Stimulated activated CD8-positive, alpha-beta memory T cell treated with anti-CD3 and anti-CD28 coated beads, Interleukin-2, amount 100 ng/mL, for 48 hours (primary cell): Measurements from ENCODE around the gene CLDN5.
"Not testable (repeated sequence)": the region's sequence is repeated elsewhere in the genome, so short reads cannot be mapped to it uniquely, and the experiment has no call there.

Source experiments
- DNase-seq, 2 donors: peaks; one replicate each; pipeline ENCODE4 v3.0.0-alpha.2; 2020; ENCODE audit warnings: low read depth in 2 of 2

The CLDN5 gene

GRCh38 chr22:19548427-19548826 lies 24.2 kb upstream of the CLDN5 start:
- not testable (repeated sequence) for DNase-seq

GRCh38 chr22:19547620-19548019 lies 23.4 kb upstream of the CLDN5 start:
- no peak for DNase-seq

GRCh38 chr22:19546680-19547079 lies 22.5 kb upstream of the CLDN5 start:
- no peak for DNase-seq

DNA sequence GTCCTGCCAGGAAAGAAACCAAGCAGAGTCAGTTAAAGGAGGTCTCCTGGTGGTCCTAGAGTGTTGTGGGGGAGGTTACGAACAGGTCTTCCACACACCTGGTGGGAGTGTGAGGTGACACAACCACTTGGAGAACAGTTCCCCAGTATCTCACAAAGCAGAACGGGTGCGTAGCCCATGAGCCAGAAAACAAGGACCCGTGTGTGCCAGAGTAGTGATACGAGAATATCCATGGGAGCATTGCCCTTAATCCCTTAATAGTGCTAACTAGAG lies 21.7 kb upstream of the CLDN5 start:
- DNase-seq = no peak

- DNase-seq = no peak
Observed at GRCh38 chr22:19543970-19544708, 19.9 kb upstream of the CLDN5 start.

GRCh38 chr22:19540394-19540793 lies 16.2 kb upstream of the CLDN5 start:
- DNase-seq = no peak

- DNase-seq = no peak
Observed at GRCh38 chr22:19537941-19538488, 13.8 kb upstream of the CLDN5 start.

DNA sequence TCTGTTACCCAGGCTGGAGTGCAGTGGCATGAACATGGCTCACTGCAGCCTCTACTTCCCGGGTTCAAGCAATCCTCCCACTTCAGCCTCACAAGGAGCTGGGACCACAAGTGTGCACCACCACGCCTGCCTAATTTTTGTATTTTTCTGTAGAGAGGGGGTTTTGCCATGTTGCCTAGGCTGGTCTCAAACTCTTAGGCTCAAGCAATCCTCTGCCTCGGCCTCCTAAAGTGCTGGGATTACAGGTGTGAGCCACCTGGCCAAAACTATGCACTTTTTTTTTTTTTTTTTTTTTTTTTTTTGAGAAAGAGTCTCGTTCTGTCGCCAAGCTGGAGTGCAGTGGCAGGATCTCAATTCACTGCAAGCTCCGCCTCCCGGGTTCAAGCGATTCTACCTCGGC lies 12.4 kb upstream of the CLDN5 start:
- no peak for DNase-seq

DNA sequence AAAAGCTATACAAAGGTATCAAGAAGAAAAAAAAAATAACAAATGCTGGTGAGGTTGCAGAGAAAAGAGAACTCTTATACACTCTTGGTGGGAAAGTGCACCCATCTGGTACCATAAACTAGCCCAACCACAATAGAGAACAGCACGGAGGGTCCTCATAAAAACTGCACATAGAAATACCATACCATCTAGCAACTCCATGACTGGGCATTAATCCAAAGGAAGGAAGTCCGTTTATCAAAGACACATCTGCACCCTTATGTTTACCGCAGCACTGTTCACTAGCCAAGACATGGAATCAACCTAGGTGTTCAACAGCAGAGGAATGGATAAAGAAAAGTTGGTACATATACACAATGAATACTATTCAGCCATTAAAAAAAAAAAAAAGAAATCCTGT lies 10.8 kb upstream of the CLDN5 start:
- no peak for DNase-seq

DNA sequence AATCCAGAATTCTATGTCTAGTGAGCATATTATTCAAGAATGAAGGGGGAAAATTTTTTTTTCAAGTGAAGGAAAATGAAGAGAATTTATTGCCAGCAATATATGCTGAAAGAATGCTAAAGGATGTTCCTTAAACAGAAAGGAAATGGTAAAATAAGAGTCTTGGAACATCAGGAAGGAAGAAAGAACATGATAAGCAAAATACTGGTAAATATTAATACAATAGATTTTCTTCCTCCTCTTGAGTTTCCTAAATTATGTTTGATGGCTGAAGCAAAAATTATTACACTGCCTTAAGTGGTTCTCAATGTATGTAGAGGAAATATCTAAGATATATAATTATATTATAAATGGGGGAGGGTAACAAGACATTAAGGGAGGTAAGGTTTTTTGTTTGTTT lies 9.6 kb upstream of the CLDN5 start:
- DNase-seq = no peak

DNA sequence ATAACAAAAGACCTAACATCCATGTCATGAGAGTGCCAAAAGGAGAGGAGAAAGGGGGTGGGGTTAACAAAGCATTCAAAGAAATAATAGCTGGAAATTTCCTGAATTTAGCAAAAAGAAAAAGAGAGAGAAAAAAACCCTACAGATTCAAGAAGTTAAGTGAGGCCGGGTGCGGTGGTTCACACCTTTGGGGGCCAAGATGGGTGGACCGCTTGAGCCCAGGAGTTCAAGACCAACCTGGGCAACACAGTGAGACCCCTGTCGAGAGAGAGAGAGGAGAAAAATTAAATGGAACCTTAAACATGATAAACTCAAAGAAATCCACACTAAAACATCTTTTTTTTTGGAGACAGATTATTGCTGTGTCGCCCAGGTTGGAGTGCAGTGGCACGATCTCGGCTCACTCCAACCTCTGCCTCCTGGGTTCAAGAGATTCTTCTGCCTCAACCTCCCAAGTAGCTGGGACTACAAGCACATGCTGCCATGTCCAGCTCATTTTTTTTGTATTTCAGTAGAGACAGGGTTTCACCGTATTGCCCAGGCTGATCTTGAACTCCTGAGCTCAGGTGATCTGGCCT lies 8.9 kb upstream of the CLDN5 start:
- no peak for DNase-seq

- DNase-seq = not testable (repeated sequence)
Observed at GRCh38 chr22:19531327-19531726, 7.1 kb upstream of the CLDN5 start.

GRCh38 chr22:19530751-19531150 lies 6.5 kb upstream of the CLDN5 start:
- no peak for DNase-seq

DNA sequence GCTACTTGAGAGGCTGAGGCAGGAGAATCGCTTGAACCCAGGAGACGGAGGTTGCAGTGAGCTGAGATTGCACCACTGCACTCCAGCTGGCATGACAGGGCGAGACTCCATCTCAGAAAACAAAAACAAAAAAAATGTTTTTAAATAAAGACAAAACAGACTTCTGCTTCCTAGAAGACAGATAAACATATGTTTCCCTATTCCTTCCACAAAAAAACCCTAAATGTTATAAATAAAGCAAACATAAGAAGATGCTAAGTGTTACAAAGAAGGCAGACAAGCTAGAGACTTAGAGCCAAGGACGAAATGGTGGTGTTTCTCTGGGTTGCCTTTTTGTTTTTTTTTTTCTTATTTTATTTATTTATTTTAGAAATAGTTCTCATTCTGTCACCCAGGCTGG lies 5.6 kb upstream of the CLDN5 start:
- no peak for DNase-seq

DNA sequence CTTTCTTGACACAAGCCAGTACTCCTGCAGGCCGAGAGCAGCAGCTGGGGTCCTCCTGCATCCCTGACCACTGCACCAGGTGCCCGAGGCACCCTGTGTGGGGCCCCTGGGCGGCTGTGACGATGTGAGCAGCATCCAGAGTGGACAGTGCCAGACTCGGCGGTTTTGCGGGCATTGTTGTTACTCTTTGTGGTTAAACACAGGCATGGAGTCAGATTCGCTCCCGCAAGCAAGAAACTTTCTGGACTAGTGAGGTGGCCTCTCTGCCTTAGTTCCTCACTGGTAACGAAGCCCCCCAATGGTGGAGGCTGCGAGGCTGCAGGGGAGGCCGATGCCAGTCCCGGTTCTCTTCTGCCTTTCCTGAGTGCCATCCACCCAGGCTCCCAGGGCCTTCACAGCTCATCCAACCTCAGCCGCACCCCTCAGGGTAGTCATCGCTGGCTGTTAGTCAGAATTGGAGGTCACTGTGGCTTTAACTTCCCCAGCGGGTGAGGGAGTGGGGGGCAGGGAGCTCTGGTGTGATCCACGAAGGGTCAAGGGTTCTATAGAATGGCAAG lies 3.7 kb upstream of the CLDN5 start:
- DNase-seq = no peak

- no peak for DNase-seq
Observed at GRCh38 chr22:19527321-19527721, 3.1 kb upstream of the CLDN5 start.

GRCh38 chr22:19526702-19527111 lies 2.5 kb upstream of the CLDN5 start:
- no peak for DNase-seq

DNA sequence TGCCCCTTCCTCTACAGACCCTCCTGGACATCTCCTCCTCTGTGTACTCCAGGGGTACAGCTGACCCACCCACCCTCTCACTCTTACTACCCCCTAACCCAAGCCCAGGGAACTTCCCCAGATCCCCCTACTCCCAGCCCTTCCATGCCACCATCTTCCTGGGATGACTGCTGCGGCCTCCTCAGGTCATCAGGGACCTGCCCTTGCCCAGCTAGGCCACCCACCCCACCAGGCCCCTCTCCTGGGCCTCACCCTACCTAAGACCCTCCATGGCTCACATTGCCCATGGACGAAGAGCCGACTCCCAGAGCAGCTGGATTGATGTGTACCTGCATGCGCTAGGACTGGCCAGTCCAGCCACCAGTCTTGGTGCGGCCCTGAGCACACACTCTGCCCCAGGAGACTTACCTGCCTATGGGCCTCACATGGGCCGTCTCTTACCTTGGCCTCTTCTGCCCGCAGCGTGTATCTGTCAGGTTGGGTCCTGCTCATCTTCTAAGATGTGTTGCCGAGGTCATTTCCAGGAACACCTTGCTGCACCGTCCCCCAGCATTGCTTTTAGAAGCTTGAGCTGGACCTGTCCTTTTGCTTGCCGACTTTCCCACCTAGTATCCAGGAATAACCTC lies 2.0 kb upstream of the CLDN5 start:
- DNase-seq = no peak

- no peak for DNase-seq
Observed at GRCh38 chr22:19525666-19526065, 1.5 kb upstream of the CLDN5 start.

DNA sequence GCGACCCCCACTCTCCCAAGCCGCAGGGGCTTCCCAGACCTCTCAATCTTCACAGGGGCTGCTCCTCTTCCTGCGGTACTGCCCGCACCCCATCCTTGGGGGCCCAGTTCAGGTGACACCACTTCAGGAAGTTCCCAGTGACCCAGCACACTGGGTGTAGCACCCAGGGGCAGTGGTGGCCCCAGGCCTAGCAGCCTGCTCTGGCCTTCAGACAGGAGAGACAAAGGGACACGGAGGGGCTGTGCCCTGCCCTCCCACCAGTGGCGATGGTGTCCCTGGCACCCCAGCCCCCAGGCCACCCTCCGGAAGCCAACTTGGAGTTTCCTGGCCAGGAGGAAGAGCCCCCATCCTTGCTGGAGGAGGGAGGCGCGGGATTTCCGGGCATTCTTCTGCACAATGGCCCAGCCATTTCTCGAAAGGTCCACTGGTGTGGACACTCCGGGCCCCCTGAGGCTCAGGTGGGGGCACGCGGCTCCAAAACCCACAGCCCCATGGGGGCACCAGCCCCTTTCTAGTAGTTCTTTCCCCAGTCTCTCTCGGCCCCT lies 978 bp upstream of the CLDN5 start:
- DNase-seq = no peak

- peak in 1 of 2 donors; percentile 21 for DNase-seq
Observed at GRCh38 chr22:19523240-19524169, 705 bp downstream of the CLDN5 start.

- DNase-seq = no peak
Observed at GRCh38 chr22:19522881-19523239, 1.4 kb downstream of the CLDN5 start.
